ENCODE results near the gene S1PR3.

The S1PR3 gene

GRCh38 chr9:88993327-88993726 lies 2.1 kb downstream of the S1PR3 start:
- DNase-seq (ENCODE audit: low read depth in 2 of 2) = no peak

GRCh38 chr9:88993871-88994460 lies 2.7 kb downstream of the S1PR3 start:
- no peak for DNase-seq (ENCODE audit: low read depth in 2 of 2)

- no peak for DNase-seq (ENCODE audit: low read depth in 2 of 2)
Measured at GRCh38 chr9:88994469-88995199, 3.4 kb downstream of the S1PR3 start.

GRCh38 chr9:88995200-88995577 lies 3.9 kb downstream of the S1PR3 start:
- DNase-seq (ENCODE audit: low read depth in 2 of 2) = no peak

GRCh38 chr9:88995627-88996026 lies 4.4 kb downstream of the S1PR3 start:
- no peak for DNase-seq (ENCODE audit: low read depth in 2 of 2)

- DNase-seq (ENCODE audit: low read depth in 2 of 2) = no peak
Measured at GRCh38 chr9:88996046-88996920, 5.0 kb downstream of the S1PR3 start.

- DNase-seq (ENCODE audit: low read depth in 2 of 2) = no peak
Measured at GRCh38 chr9:88996921-88997235, 5.6 kb downstream of the S1PR3 start.

GRCh38 chr9:88997646-88998045 lies 6.4 kb downstream of the S1PR3 start:
- DNase-seq (ENCODE audit: low read depth in 2 of 2) = no peak

- DNase-seq (ENCODE audit: low read depth in 2 of 2) = no peak
Measured at GRCh38 chr9:88998503-88998902, 7.2 kb downstream of the S1PR3 start.

GRCh38 chr9:88998911-88999310 lies 7.6 kb downstream of the S1PR3 start:
- DNase-seq (ENCODE audit: low read depth in 2 of 2) = no peak

GRCh38 chr9:89000371-89000781 lies 9.1 kb downstream of the S1PR3 start:
- no peak for DNase-seq (ENCODE audit: low read depth in 2 of 2)

GRCh38 chr9:89000973-89001916 lies 10.0 kb downstream of the S1PR3 start:
- peak; percentile 68 to 71 for DNase-seq (ENCODE audit: low read depth in 2 of 2)

- no peak for DNase-seq (ENCODE audit: low read depth in 2 of 2)
Measured at GRCh38 chr9:89001917-89002540, 10.8 kb downstream of the S1PR3 start.

- DNase-seq (ENCODE audit: low read depth in 2 of 2) = no peak
Measured at GRCh38 chr9:89002987-89003386, 11.7 kb downstream of the S1PR3 start.

- no peak for DNase-seq (ENCODE audit: low read depth in 2 of 2)
Measured at GRCh38 chr9:89005323-89005722, 14.1 kb downstream of the S1PR3 start.

GRCh38 chr9:89006267-89006666 lies 15.0 kb downstream of the S1PR3 start:
- no peak for DNase-seq (ENCODE audit: low read depth in 2 of 2)

GRCh38 chr9:89006996-89007967 lies 16.0 kb downstream of the S1PR3 start:
- DNase-seq (ENCODE audit: low read depth in 2 of 2) = no peak

GRCh38 chr9:89008055-89008743 lies 16.9 kb downstream of the S1PR3 start:
- no peak for DNase-seq (ENCODE audit: low read depth in 2 of 2)

GRCh38 chr9:89008744-89009545 lies 17.7 kb downstream of the S1PR3 start:
- DNase-seq (ENCODE audit: low read depth in 2 of 2) = no peak

Data from stimulated activated CD4-positive, alpha-beta T cell treated with anti-CD3 and anti-CD28 coated beads, Interleukin-15, amount 100 ng/mL, for 48 hours (primary cell).